ENCODE measurements around the gene ADNP2.
"Not testable (repeated sequence)": the region's sequence is repeated elsewhere in the genome, so short reads cannot be mapped to it uniquely, and the experiment has no call there.

Gene ADNP2

DNA sequence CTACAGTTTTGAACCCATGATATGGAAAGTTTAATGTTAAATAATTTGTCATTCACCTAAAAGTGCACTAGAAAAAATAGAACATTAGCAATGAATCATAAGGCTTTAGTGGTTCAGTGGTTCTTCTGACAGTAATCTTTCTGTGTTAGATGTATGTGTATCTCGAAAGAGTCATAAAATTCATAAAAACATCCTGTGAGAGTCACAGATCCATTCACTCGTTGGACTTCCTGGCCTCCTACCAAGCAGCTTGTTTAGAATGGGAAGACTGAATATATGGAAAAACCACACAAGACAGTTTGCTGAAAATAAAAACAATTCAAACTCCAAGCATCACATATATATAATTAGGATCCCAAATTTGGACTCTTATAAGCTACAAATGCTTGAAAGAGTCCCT is 34.8 kb downstream of the ADNP2 start:
- in situ Hi-C loops (cut with MboI; ENCODE audit: low sequenced_read_pairs): no loop called here

DNA sequence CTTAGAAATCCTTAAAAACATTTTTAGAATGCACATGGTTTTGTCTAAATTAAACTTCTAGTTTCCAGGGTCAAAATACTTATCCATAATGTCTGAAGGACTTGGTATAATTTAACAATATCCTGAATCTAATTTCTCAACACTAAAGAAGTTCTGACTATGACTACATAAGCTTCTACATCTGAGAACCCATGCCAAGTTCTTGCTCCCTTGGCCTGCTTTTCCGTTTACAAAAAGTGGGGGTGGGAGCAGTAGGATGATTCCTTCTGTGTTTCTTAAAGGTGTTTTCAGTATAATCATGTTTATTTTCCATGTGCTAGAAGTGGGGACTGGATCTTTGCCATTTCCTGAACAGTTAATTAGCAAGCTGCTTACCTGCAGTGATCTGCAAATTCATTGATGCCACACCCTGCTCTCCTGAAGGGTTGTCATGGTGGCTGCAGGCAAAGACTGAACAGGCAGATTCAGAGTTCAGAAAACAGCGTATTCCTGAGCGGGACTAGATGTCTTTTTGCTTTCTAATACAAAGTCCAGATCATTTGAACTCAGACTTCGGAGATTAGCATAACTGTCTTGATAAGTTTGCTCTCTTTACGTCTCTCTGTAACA is 36.2 kb downstream of the ADNP2 start:
- in situ Hi-C loops (cut with MboI; ENCODE audit: low sequenced_read_pairs): no loop called here

DNA sequence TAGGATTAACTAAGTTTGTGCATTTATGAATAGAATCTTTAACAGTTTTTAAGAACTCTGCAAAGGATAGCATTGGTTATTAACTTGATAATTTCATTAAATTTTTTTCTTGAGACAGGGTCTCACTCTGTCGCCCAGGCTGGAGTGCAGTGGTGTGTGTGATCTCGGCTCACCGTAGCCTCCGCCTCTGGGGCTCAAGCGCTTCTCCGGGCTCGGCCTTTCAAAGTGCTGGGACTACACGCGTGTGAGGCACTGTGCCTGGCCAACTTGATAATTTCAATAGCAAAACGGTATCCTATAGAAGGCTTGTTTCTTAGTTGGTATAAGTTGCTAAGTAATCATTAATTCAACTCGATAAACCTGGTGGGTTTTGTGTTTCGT is 38.0 kb downstream of the ADNP2 start:
- in situ Hi-C loops (cut with MboI; ENCODE audit: low sequenced_read_pairs): no loop called here

DNA sequence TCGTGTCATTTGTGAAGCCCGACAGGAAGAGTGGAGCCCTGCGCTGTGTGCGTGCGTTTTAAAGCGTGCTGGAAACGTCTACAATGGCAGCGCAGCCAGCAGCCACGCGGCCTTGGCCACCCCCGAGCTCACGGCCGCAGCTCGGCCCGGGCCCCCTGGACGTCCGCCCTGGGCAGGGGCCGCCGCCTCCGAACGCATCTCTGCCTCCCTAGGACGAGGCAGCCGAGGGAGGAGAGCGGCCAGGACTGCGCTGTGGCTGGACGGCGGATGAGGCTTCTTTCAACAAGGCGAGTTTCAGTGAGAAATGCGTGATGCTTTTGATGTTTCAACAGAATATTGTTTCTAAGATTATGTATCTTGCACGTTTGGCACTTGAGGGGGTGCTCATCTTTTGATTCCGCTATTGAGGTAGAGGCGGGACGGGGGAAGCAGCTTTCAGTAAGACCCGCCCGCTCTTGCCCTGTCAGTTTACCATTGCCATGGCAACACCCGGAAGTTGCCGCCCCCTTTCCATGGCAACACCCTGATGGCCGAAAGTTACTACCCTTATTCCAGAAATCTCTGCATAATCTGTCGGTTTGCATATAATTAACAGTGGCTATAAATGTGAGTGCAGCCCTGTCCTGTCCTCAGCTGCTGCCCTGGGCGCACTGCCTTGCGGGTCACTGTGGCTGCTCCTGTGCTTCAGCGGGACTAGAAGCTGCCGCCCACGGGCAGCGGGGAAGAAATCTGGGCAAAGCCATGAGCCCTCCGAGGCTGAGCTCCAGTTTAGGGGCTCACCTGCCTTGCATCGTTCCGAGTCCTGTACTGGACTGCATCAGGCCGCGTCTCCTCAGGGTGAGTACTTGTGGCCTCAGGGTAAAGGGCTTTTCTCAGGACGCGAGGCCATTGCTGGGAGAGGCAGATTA is 38.6 kb downstream of the ADNP2 start:
- in situ Hi-C loops (cut with MboI; ENCODE audit: low sequenced_read_pairs): no loop called here

DNA sequence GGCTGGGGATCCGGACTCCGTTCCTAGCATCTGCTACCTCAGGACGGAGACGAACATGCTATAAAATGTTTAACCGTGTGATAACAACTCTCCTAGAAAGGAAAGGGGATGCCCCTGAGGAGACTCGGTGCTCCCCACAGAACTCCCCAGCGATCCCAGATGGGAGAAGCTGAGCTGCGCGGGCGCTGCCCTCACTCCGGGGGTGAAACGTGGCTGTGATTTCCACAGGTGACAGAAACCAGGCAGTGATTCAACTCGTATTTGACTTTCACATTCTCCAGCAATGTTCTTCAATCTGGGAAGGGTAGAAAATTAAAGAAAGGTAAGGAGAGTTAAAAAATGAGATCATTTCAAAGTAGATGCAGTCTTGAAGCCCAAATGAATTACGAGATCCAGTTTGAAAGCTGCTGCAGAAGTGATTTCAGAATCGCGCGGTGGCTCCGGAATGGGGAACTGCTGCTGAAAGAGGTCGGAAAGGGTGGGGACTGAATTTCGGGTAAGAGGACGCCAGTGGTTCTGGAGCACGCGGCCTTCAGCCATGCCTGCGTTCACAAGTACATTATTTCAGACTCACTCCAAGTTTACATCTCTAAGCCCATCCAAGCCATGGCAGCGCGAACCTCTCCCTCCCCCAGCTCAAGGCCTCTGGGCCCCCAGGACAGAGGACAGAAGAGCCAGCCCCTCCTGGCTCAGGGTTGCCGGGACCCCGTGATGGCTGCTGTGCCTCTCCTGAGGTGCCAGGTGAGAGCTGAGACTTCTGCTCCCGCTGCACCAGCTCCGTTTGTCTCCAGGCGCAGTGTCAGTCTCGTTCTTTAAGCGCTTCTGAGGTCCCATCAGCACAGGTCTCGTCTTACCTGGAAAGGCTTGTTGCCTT is 39.5 kb downstream of the ADNP2 start:
- in situ Hi-C loops (cut with MboI; ENCODE audit: low sequenced_read_pairs): no loop called here

DNA sequence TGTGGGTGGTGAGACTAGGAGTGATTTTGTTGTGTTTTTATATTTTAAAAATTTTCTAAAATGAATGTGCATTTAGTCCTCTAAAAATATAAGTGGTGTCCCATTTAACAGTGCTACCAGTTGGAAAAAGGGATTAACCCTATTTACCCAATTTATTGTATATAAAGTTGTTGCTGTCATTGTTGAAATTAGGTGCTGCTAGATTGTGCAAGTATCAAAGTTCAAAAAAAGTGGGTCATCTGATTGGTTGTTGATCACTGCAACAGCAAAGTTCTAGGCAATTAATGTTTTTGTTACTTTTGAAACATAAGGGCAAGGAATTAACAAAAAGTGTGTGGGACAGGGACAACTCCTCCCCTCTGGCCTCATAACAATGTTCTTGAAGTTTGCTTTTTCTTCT is 40.6 kb downstream of the ADNP2 start:
- in situ Hi-C loops (cut with MboI; ENCODE audit: low sequenced_read_pairs): loop anchor here (10.0 kb wide), 1 partner anchor 775 kb away; no protein-coding TSS in a partner anchor

DNA sequence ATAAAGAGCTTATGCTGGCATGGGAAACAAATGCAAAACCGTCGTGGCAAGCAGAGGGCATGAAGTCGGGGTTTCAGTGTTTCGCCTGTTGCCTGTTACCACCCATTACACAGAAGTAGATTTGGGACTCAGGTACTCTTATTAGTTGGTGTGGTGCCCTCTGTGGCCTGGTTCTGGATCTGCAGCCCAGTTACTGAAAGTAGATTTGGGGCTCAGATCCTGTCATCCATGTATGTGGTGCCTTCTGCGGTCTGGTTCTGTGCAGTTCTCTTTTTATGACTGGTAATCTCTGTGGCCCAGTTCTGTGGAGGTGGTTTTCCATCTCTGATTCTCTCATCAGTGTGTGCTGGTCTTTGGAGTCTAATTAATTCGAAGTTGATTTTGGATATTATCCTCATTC is 45.2 kb downstream of the ADNP2 start:
- in situ Hi-C loops (cut with MboI; ENCODE audit: low sequenced_read_pairs): loop anchor here (10.0 kb wide), 1 partner anchor 779 kb away; no protein-coding TSS in a partner anchor

DNA sequence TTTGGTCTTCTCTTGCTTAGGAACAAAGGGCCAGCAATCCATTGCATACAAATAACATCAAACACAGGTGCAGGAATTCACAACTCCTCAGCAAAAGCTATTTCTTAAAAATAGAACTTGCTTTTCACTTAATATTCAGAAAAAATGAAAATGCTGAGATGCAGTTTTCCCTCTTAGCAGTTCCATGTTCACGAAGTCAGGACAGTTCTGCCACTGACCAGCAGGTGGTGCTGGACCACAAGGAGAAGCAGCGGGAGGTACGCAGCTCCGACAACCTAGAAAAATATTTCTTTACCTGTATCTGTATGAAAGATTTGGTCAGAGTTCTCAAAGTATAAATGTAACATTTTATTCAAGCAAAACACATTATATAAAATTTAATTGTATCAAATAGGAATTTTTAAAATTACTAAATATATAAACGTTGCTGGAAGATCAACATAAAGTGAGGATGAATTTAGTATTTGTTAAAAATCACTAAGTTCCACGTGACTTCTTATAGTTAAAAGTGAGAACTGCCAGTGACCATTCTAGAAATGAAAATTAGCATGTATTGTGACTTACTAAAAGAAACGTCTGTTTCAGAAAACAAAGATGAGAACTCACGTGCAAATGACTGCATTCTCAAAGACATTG is 48.8 kb downstream of the ADNP2 start:
- in situ Hi-C loops (cut with MboI; ENCODE audit: low sequenced_read_pairs): loop anchor here (10.0 kb wide), 1 partner anchor 783 kb away; no protein-coding TSS in a partner anchor

DNA sequence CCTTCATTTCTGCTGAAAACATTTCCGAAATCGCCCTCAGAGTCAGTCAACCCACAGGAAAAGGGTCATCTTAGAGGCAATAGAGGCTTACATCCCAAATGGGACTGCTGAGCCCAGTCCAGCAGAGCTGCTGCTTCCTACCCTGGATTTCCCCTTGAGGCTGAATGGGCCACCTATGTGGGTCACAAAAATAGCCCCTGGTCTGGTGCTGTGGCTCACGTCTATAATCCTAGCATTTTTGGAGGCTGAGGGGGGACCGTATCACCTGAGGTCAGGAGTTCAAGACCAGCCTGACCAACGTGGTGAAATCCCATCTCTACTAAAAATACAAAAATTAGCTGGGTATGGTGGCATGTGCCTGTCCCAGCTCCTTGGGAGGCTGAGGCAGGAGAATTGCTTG is 49.3 kb downstream of the ADNP2 start:
- in situ Hi-C loops (cut with MboI; ENCODE audit: low sequenced_read_pairs): loop anchor here (10.0 kb wide), 1 partner anchor 784 kb away; no protein-coding TSS in a partner anchor

DNA sequence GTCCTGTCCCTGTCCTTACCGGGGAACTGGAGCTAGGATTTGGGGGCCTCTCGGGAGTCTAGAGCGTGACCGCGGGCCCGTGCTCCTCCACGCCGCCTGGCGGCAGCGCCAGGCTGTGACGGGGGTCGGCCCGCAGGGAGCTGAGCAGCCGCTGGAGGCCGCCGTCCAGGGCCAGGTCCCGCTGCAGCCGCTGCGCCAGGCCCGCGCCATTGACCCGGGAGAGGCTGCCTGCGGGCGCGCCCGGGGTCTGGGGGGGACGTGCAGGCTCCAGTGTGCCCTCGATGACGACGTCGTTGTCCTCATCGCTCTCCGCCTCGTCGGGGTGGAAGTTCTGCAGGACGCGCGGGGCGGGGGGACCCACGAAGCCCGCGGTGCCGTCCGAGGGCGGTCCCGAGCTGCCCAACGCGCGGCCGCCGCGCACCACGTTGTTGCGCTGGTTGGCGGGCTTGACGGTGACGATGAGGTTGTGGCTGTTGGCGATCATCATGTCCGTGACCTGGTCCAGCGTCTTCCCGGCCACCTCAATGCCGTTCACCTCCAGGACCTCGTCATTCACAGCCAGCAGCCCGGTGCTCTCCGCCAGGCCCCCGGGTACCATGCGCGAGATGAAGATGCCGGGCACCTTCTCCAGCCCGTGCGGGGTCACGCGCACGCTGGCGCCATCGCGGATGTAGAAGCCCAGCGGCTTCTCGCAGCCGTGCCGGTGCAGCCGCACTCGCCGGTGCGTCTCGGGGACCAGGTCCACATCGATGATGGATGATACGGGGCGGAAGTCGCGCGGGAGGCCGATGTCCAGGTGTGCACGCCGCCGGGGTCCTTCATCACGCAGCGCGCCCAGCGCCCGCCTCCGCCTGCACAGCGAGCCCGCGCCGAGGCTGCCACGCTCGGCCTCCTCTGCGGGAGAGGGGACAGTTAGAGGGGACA is 50.9 kb downstream of the ADNP2 start:
- in situ Hi-C loops (cut with MboI; ENCODE audit: low sequenced_read_pairs): loop anchor here (10.0 kb wide), 1 partner anchor 785 kb away; no protein-coding TSS in a partner anchor

DNA sequence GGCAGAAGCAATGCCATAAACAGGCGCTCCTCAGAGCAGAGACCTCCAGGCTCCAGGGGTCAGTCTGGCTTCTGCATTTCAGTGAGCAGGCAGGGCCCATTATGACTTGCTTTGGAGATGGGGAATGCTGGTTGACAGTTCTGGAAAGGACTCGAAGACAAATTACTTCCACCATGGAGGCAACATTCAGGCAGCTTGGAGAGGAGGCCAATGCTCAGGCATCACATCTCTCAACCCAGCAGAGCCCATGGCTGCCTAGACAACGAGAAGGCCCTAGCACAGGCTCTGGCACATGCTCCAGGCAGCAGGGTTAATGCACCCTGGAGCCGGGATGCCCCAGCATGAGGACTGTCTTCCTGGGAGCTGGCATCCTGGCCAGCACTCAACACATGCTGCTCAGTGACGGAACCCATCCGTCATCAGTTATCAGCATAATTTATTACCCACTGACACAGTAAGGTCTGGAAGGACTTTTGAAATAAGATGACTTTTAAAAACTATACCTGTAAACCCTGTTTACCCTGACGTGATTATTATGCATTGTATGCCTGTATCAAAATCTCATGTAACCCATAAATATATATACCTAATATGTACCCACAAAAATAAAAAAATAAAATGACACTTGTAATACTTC is 52.8 kb downstream of the ADNP2 start:
- in situ Hi-C loops (cut with MboI; ENCODE audit: low sequenced_read_pairs): no loop called here

DNA sequence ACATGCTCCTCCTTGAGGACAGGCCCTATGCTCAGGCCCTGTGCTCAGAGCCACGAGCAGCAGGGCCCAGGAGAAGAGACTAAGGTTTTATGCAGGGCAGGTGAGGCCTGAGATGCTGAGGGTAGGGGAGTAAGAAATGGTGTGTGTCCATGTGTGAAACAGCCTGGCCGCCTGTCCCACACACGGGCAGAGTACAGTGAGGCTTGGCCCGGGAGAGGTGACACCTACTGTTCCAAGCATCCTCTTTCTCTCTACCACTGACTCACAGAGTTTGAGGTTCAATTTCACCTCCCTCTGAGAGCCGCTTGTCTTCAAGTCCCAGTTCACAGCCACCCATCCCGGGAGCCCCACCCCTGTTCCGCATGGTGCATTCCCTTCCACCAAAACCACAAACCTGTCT is 54.1 kb downstream of the ADNP2 start:
- in situ Hi-C loops (cut with MboI; ENCODE audit: low sequenced_read_pairs): no loop called here

DNA sequence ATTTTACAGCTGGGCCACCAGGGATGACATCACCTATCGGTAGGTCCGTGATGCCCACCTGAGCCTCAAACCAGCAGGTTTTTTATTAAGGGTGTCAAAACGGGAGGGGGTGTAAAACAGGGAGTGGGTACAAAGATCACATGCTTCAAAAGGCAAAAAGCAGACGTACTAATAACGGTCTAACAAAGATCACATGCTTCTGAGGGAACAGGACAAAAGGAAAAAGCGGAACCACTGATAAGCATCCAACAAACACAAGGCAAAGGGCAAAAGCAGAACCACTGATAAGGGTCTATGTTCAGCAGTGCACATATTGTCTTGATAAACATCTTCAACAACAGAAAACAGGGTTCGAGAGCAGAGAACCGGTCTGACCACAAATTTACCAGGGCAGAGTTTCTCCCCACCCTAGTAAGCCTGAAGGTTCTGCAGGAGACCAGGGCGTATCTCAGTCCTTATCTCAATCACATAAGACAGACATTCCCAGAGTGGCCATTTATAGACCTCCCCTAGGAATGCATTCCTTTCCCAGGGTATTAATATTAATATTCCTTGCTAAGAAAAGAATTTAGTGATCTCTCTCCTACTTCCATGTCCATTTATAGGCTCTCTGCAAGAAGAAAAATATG is 55.8 kb downstream of the ADNP2 start:
- in situ Hi-C loops (cut with MboI; ENCODE audit: low sequenced_read_pairs): not testable (repeated sequence)

DNA sequence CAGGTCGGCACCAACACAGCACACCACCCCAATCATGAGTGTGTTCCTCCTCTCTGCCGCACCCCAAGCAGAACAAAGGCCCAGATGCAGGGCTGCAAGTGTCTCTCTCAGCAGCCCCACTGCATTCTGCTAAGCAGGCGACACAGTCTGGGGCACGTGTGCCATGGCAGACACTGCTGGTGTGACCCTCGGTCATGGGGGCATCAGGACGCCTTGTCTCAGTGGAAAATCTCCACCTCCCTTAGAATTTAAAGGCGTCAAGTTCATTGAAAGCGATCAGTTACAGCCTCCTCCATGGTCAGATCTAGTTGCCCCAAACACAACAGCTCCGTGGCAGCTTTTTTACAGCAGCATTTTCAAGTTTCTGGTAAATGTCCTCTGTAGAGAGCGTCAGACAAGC is 57.2 kb downstream of the ADNP2 start:
- in situ Hi-C loops (cut with MboI; ENCODE audit: low sequenced_read_pairs): no loop called here

DNA sequence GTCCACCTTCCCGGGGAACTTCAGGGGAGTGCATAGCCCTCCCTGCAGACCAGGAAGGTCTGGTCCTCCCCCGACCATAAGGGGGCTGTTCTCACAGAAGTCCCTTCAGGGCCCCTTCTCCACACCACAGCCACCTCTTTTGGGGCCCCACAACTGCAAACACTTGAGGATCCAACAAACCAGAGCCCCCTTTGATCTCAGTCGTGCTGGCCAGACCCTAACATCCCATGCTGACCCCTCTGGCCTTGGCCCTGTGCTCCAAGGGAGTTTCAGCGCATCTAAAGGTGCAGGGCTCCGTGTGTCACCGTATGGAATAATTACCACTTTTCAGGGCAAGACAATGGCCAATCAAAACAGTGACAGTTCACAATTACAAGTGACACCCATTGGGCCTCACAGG is 57.7 kb downstream of the ADNP2 start:
- in situ Hi-C loops (cut with MboI; ENCODE audit: low sequenced_read_pairs): no loop called here

DNA sequence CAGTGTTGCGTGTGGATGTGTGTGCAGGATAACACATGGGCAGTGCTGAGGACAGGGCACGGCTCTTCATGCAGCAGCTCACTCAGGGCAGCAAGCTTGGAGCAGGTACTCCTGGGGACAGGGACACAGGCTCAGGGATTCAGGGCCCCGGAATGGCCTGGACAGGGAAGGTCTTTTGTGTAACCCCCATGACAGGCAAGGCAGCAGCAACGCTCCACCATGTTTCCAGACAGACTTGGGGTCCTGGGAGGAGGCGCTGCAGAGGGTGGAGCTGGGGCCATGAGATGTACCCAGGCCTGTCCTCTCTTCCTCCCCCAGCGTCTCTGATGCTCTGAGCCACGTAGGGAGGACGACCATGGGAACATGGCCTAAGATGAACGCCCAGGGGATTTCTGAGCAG is 58.3 kb downstream of the ADNP2 start:
- in situ Hi-C loops (cut with MboI; ENCODE audit: low sequenced_read_pairs): no loop called here

DNA sequence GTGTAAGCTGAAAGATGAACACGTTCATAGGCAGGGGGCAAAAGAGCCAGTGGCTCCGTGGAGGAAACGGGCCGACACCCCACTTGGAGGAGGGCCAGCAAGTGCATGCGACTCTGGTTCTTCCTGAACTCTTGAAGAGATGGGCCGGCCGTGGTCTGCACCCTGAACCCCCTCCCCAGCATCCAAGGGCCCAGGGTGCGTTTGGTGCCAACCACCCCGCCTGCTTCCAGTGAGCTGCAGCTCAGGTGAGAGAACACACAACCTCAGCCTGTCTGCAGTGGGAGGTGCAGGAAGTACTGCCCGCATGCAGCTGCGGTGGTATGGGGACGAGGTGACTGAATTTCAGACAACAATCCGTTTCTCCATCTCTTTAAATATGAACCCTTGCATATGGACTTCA is 58.9 kb downstream of the ADNP2 start:
- in situ Hi-C loops (cut with MboI; ENCODE audit: low sequenced_read_pairs): no loop called here

DNA sequence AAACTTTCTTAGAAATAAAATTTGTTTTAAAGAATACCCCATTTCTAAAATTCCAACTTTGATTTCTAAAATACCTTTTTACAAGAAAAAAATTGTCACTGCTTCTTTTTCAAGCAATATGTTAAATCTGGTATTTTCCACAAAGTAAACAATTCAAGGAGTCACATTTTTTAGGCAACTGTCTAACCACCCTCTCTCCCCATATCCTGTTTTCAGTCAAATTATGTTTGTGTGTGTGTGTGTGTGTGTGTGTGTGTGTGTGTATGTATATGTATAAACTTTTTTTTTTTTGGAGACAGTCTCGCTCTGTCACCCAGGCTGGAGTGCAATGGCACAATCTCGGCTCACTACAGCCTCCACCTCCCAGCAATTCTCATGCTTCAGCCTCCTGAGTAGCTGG is 59.3 kb downstream of the ADNP2 start:
- in situ Hi-C loops (cut with MboI; ENCODE audit: low sequenced_read_pairs): no loop called here

DNA sequence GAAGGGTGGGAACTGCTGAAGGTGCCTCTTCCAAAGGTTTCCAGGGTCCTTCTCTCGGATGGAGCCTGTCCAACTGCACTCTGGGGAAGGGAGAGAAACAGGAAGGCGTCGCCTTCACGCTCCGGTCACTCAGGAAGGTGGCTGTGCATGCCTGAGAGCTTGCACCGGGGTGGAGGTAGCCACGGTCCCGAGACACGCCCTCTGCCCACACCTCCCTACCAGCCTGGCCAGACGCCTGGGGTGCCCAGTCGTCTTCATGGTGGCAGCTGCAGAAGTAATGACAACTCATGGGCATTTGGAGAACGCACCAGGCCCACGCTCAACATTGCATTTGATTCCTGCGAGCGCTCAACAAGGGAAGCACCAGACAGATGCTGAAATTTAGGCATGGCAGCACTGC is 59.9 kb downstream of the ADNP2 start:
- in situ Hi-C loops (cut with MboI; ENCODE audit: low sequenced_read_pairs): no loop called here
